DOHH2 (cell line): ENCODE data around the gene CNST.

Experiments
- EZH2phosphoT487 ChIP-seq: fragments of 200-600 bp; sonication (generic); IDR thresholded peaks from 2 replicates; pipeline ENCODE4 v1.6.1; 2017; ENCODE audit warnings: borderline replicate concordance, mild to moderate bottlenecking, antibody characterized with exemption, low read length, moderate library complexity, mixed read lengths
- TF ChIP-seq, protein P1 (sequence below): fragments of 200-600 bp; sonication (generic); IDR thresholded peaks from one replicate; pipeline ENCODE4 v1.5.1; 2014; ENCODE audit warnings: antibody characterized with exemption, mild to moderate bottlenecking, low read depth, low read length; ENCODE audit not compliant: poor library complexity, severe bottlenecking

DNA sequence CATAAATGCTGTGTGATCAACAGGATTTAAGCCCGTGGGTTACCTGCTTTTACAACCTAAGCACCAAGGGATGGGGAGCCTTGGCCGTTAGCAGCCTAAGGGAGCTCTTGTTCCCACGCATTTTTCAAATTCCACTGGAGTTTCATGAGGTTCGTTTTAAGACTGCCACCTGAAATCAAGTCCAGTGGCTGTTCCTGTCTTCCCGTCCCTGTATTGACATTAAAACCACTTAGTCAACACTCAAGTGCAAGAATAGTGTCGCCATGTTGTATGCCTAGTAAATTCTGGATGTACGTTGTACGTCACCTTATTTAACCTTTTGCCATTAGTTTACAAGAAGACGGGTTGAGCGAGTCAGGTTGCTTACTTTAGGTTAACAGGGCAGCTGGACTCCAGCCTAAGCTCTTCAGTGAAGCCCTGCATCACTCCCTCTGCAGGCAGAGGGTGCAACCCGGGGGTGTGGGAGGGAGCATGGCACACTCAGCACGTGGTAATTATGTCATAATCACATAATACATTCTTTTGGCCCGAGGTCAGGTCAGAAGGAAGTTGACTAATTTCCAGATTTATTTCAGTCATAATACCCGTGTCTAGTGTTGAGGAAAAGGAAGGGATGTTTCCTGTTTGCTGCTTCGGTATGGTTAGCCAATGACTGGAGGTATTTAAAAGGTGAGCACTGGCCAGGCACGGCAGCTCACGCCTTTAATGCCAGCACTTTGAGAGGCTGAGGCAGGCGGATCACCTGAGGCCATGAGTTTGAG is 42.5 kb downstream of the CNST start:
- TF ChIP-seq, protein P1, sequence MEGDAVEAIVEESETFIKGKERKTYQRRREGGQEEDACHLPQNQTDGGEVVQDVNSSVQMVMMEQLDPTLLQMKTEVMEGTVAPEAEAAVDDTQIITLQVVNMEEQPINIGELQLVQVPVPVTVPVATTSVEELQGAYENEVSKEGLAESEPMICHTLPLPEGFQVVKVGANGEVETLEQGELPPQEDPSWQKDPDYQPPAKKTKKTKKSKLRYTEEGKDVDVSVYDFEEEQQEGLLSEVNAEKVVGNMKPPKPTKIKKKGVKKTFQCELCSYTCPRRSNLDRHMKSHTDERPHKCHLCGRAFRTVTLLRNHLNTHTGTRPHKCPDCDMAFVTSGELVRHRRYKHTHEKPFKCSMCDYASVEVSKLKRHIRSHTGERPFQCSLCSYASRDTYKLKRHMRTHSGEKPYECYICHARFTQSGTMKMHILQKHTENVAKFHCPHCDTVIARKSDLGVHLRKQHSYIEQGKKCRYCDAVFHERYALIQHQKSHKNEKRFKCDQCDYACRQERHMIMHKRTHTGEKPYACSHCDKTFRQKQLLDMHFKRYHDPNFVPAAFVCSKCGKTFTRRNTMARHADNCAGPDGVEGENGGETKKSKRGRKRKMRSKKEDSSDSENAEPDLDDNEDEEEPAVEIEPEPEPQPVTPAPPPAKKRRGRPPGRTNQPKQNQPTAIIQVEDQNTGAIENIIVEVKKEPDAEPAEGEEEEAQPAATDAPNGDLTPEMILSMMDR = no peak
- TF ChIP-seq EZH2phosphoT487 = no peak
